Measurements from ENCODE around the gene ADAMTS2. TPM values are rescaled to one million over a fixed set of nuclear protein-coding genes. Genes with fewer than 3 reads are reported as not detected.

Gene ADAMTS2
- total and polyA plus RNA-seq, 2 donors = 22.8 to 80.9 TPM

GRCh38 chr5:179152941-179153340 is 192.3 kb downstream of the ADAMTS2 start:
- 93% methylated on average over 15 of the region's 15 CpGs for WGBS
- no peak for DNase-seq (ENCODE audit: extremely low spot score)
- no peaks in the 10 kb centered on the region for H3K4me1 ChIP-seq (ENCODE audit: insufficient read depth)
- no peak overlapping the region for H3K27ac ChIP-seq (ENCODE audit: low read depth)
- no peaks in the 10 kb centered on the region for H3K36me3 ChIP-seq (ENCODE audit: insufficient read depth)
- no peak overlapping the region for H3K4me3 ChIP-seq (ENCODE audit: low read depth, low read length)

GRCh38 chr5:179152144-179152895 is 192.9 kb downstream of the ADAMTS2 start:
- Histone ChIP-seq H3K4me3 (ENCODE audit: low read depth, low read length) (no peak overlapping the region), H3K36me3 (ENCODE audit: insufficient read depth) (no peaks in the 10 kb centered on the region), H3K27ac (ENCODE audit: low read depth) (no peak overlapping the region), H3K4me1 (ENCODE audit: insufficient read depth) (no peaks in the 10 kb centered on the region)
- 85% methylated on average over 18 of the region's 18 CpGs for WGBS
- no peak for DNase-seq (ENCODE audit: extremely low spot score)

- 92% methylated on average over 11 of the region's 11 CpGs for WGBS
- no peak overlapping the region for H3K4me3 ChIP-seq (ENCODE audit: low read depth, low read length)
- no peak overlapping the region for H3K27ac ChIP-seq (ENCODE audit: low read depth)
- DNase-seq (ENCODE audit: extremely low spot score) = no peak
- no peaks in the 10 kb centered on the region for H3K36me3 ChIP-seq (ENCODE audit: insufficient read depth)
- H3K4me1 ChIP-seq (ENCODE audit: insufficient read depth) = no peaks in the 10 kb centered on the region
Measured at GRCh38 chr5:179151286-179152118, 193.8 kb downstream of the ADAMTS2 start.

GRCh38 chr5:179150011-179150410 is 195.2 kb downstream of the ADAMTS2 start:
- WGBS = 79% methylated on average over 7 of the region's 7 CpGs
- Histone ChIP-seq H3K4me1 (ENCODE audit: insufficient read depth) (no peaks in the 10 kb centered on the region), H3K4me3 (ENCODE audit: low read depth, low read length) (no peak overlapping the region), H3K27ac (ENCODE audit: low read depth) (no peak overlapping the region), H3K36me3 (ENCODE audit: insufficient read depth) (no peaks in the 10 kb centered on the region)
- DNase-seq (ENCODE audit: extremely low spot score) = no peak

GRCh38 chr5:179149278-179149677 is 196.0 kb downstream of the ADAMTS2 start:
- no peak for DNase-seq (ENCODE audit: extremely low spot score)
- Histone ChIP-seq H3K27ac (ENCODE audit: low read depth) (no peak overlapping the region), H3K4me3 (ENCODE audit: low read depth, low read length) (no peak overlapping the region), H3K36me3 (ENCODE audit: insufficient read depth) (no peaks in the 10 kb centered on the region), H3K4me1 (ENCODE audit: insufficient read depth) (no peaks in the 10 kb centered on the region)
- 89% methylated on average over 10 of the region's 10 CpGs for WGBS

- Histone ChIP-seq H3K4me1 (ENCODE audit: insufficient read depth) (no peaks in the 10 kb centered on the region), H3K36me3 (ENCODE audit: insufficient read depth) (no peaks in the 10 kb centered on the region), H3K27ac (ENCODE audit: low read depth) (no peak overlapping the region), H3K4me3 (ENCODE audit: low read depth, low read length) (no peak overlapping the region)
- no peak for DNase-seq (ENCODE audit: extremely low spot score)
- 80% methylated on average over 9 of the region's 9 CpGs for WGBS
Measured at GRCh38 chr5:179148703-179149170, 196.5 kb downstream of the ADAMTS2 start.

GRCh38 chr5:179147991-179148702 is 197.1 kb downstream of the ADAMTS2 start:
- Histone ChIP-seq H3K4me3 (ENCODE audit: low read depth, low read length) (no peak overlapping the region), H3K36me3 (ENCODE audit: insufficient read depth) (no peaks in the 10 kb centered on the region), H3K27ac (ENCODE audit: low read depth) (no peak overlapping the region), H3K4me1 (ENCODE audit: insufficient read depth) (no peaks in the 10 kb centered on the region)
- WGBS = 85% methylated on average over 25 of the region's 25 CpGs
- no peak for DNase-seq (ENCODE audit: extremely low spot score)

GRCh38 chr5:179146277-179146676 is 199.0 kb downstream of the ADAMTS2 start:
- H3K27ac ChIP-seq (ENCODE audit: low read depth) = no peak overlapping the region
- no peak overlapping the region for H3K4me3 ChIP-seq (ENCODE audit: low read depth, low read length)
- WGBS = 89% methylated on average over 10 of the region's 10 CpGs
- no peak for DNase-seq (ENCODE audit: extremely low spot score)
- H3K4me1 ChIP-seq (ENCODE audit: insufficient read depth) = no peaks in the 10 kb centered on the region
- no peaks in the 10 kb centered on the region for H3K36me3 ChIP-seq (ENCODE audit: insufficient read depth)

- Histone ChIP-seq H3K27ac (ENCODE audit: low read depth) (no peak overlapping the region), H3K36me3 (ENCODE audit: insufficient read depth) (no peaks in the 10 kb centered on the region), H3K4me1 (ENCODE audit: insufficient read depth) (no peaks in the 10 kb centered on the region), H3K4me3 (ENCODE audit: low read depth, low read length) (no peak overlapping the region)
- no peak for DNase-seq (ENCODE audit: extremely low spot score)
- 57% methylated on average over 7 of the region's 7 CpGs for WGBS
Measured at GRCh38 chr5:179143446-179143845, 201.8 kb downstream of the ADAMTS2 start.

- H3K36me3 ChIP-seq (ENCODE audit: insufficient read depth) = no peaks in the 10 kb centered on the region
- H3K4me1 ChIP-seq (ENCODE audit: insufficient read depth) = no peaks in the 10 kb centered on the region
- no peak overlapping the region for H3K27ac ChIP-seq (ENCODE audit: low read depth)
- H3K4me3 ChIP-seq (ENCODE audit: low read depth, low read length) = no peak overlapping the region
- WGBS = 68% methylated on average over 3 of the region's 3 CpGs
- DNase-seq (ENCODE audit: extremely low spot score) = no peak
Measured at GRCh38 chr5:179142434-179143198, 202.6 kb downstream of the ADAMTS2 start.

- DNase-seq (ENCODE audit: extremely low spot score) = no peak
- 49% methylated on average over 1 of the region's 1 CpG for WGBS
- H3K4me1 ChIP-seq (ENCODE audit: insufficient read depth) = no peaks in the 10 kb centered on the region
- no peak overlapping the region for H3K27ac ChIP-seq (ENCODE audit: low read depth)
- H3K36me3 ChIP-seq (ENCODE audit: insufficient read depth) = no peaks in the 10 kb centered on the region
- H3K4me3 ChIP-seq (ENCODE audit: low read depth, low read length) = no peak overlapping the region
Measured at GRCh38 chr5:179141867-179142266, 203.4 kb downstream of the ADAMTS2 start.

- Histone ChIP-seq H3K4me3 (ENCODE audit: low read depth, low read length) (no peak overlapping the region), H3K36me3 (ENCODE audit: insufficient read depth) (no peaks in the 10 kb centered on the region), H3K27ac (ENCODE audit: low read depth) (no peak overlapping the region), H3K4me1 (ENCODE audit: insufficient read depth) (no peaks in the 10 kb centered on the region)
- no peak for DNase-seq (ENCODE audit: extremely low spot score)
- WGBS = 88% methylated on average over 3 of the region's 3 CpGs
Measured at GRCh38 chr5:179140293-179140692, 205.0 kb downstream of the ADAMTS2 start.

GRCh38 chr5:179139936-179140235 is 205.4 kb downstream of the ADAMTS2 start:
- Histone ChIP-seq H3K4me3 (ENCODE audit: low read depth, low read length) (no peak overlapping the region), H3K4me1 (ENCODE audit: insufficient read depth) (no peaks in the 10 kb centered on the region), H3K27ac (ENCODE audit: low read depth) (no peak overlapping the region), H3K36me3 (ENCODE audit: insufficient read depth) (no peaks in the 10 kb centered on the region)
- DNase-seq (ENCODE audit: extremely low spot score) = no peak
- WGBS = 69% methylated on average over 10 of the region's 10 CpGs
